Measurements from ENCODE around the gene NDE1.
"Not testable (repeated sequence)": the region's sequence is repeated elsewhere in the genome, so short reads cannot be mapped to it uniquely, and the experiment has no call there.

NDE1 gene

GRCh38 chr16:15716694-15717447 lies 66.8 kb downstream of the NDE1 start:
- in situ Hi-C loops (cut with MboI; ENCODE audit: low pct_unique_long_range_greater_than_20kb, low sequenced_read_pairs), result no loop called here

GRCh38 chr16:15721018-15721417 lies 71.0 kb downstream of the NDE1 start:
- DNase-seq, result no peak
- in situ Hi-C loops (cut with MboI; ENCODE audit: low pct_unique_long_range_greater_than_20kb, low sequenced_read_pairs), result no loop called here

More at GRCh38 chr16:15716694-15717447, 66.8 kb downstream of the NDE1 start:
- DNase-seq, result no peak

- in situ Hi-C loops (cut with MboI; ENCODE audit: low pct_unique_long_range_greater_than_20kb, low sequenced_read_pairs), result no loop called here
- DNase-seq, result no peak
Observed at GRCh38 chr16:15723808-15724207, 73.8 kb downstream of the NDE1 start.

GRCh38 chr16:15725641-15726240 lies 75.7 kb downstream of the NDE1 start:
- in situ Hi-C loops (cut with MboI; ENCODE audit: low pct_unique_long_range_greater_than_20kb, low sequenced_read_pairs), result no loop called here
- no peak for DNase-seq

GRCh38 chr16:15726715-15727114 lies 76.7 kb downstream of the NDE1 start:
- in situ Hi-C loops (cut with MboI; ENCODE audit: low pct_unique_long_range_greater_than_20kb, low sequenced_read_pairs), result no loop called here
- no peak for DNase-seq

GRCh38 chr16:15727697-15728096 lies 77.7 kb downstream of the NDE1 start:
- in situ Hi-C loops (cut with MboI; ENCODE audit: low pct_unique_long_range_greater_than_20kb, low sequenced_read_pairs); DNase-seq: not testable (repeated sequence)

GRCh38 chr16:15729152-15729551 lies 79.1 kb downstream of the NDE1 start:
- in situ Hi-C loops (cut with MboI; ENCODE audit: low pct_unique_long_range_greater_than_20kb, low sequenced_read_pairs), result no loop called here
- no peak for DNase-seq

GRCh38 chr16:15732416-15732815 lies 82.4 kb downstream of the NDE1 start:
- no peak for DNase-seq
- in situ Hi-C loops (cut with MboI; ENCODE audit: low pct_unique_long_range_greater_than_20kb, low sequenced_read_pairs), result no loop called here

GRCh38 chr16:15735610-15736009 lies 85.6 kb downstream of the NDE1 start:
- in situ Hi-C loops (cut with MboI; ENCODE audit: low pct_unique_long_range_greater_than_20kb, low sequenced_read_pairs), result no loop called here
- no peak for DNase-seq

- DNase-seq, result no peak
- in situ Hi-C loops (cut with MboI; ENCODE audit: low pct_unique_long_range_greater_than_20kb, low sequenced_read_pairs), result no loop called here
Observed at GRCh38 chr16:15736529-15736928, 86.5 kb downstream of the NDE1 start.

GRCh38 chr16:15737140-15737644 lies 87.1 kb downstream of the NDE1 start:
- DNase-seq, result no peak
- in situ Hi-C loops (cut with MboI; ENCODE audit: low pct_unique_long_range_greater_than_20kb, low sequenced_read_pairs), result no loop called here

GRCh38 chr16:15739464-15739863 lies 89.4 kb downstream of the NDE1 start:
- in situ Hi-C loops (cut with MboI; ENCODE audit: low pct_unique_long_range_greater_than_20kb, low sequenced_read_pairs), result no loop called here
- no peak for DNase-seq

- in situ Hi-C loops (cut with MboI; ENCODE audit: low pct_unique_long_range_greater_than_20kb, low sequenced_read_pairs), result no loop called here
- no peak for DNase-seq
Observed at GRCh38 chr16:15739950-15740349, 89.9 kb downstream of the NDE1 start.

GRCh38 chr16:15741207-15741871 lies 91.3 kb downstream of the NDE1 start:
- DNase-seq, result no peak
- in situ Hi-C loops (cut with MboI; ENCODE audit: low pct_unique_long_range_greater_than_20kb, low sequenced_read_pairs), result no loop called here

- no peak for DNase-seq
- in situ Hi-C loops (cut with MboI; ENCODE audit: low pct_unique_long_range_greater_than_20kb, low sequenced_read_pairs), result no loop called here
Observed at GRCh38 chr16:15742716-15743115, 92.7 kb downstream of the NDE1 start.

- DNase-seq, result no peak
- in situ Hi-C loops (cut with MboI; ENCODE audit: low pct_unique_long_range_greater_than_20kb, low sequenced_read_pairs), result no loop called here
Observed at GRCh38 chr16:15743657-15744056, 93.6 kb downstream of the NDE1 start.

- in situ Hi-C loops (cut with MboI; ENCODE audit: low pct_unique_long_range_greater_than_20kb, low sequenced_read_pairs), result no loop called here
- DNase-seq, result no peak
Observed at GRCh38 chr16:15746332-15746731, 96.3 kb downstream of the NDE1 start.

GRCh38 chr16:15747937-15748336 lies 97.9 kb downstream of the NDE1 start:
- in situ Hi-C loops (cut with MboI; ENCODE audit: low pct_unique_long_range_greater_than_20kb, low sequenced_read_pairs), result no loop called here
- DNase-seq, result no peak

GRCh38 chr16:15748654-15749053 lies 98.6 kb downstream of the NDE1 start:
- in situ Hi-C loops (cut with MboI; ENCODE audit: low pct_unique_long_range_greater_than_20kb, low sequenced_read_pairs), result no loop called here
- no peak for DNase-seq

- in situ Hi-C loops (cut with MboI; ENCODE audit: low pct_unique_long_range_greater_than_20kb, low sequenced_read_pairs), result no loop called here
- DNase-seq, result no peak
Observed at GRCh38 chr16:15749371-15749770, 99.3 kb downstream of the NDE1 start.

All from KBM-7 (cell line).